ENCODE data around the gene UBLCP1. TPM values are rescaled to one million over a fixed set of nuclear protein-coding genes. Genes with fewer than 3 reads are reported as not detected.

Gene UBLCP1
- total RNA-seq, 1 donor from 2014 or later: 27.8 TPM

- H3K9me3 Mint-ChIP-seq: no peaks in the 10 kb centered on the region
- H3K27ac Mint-ChIP-seq: no peak within 1 kb of the TSS
- peaks cover 53% of the 10 kb centered on the region for H3K27me3 Mint-ChIP-seq (ENCODE audit: low read depth)
- H3K4me3 Mint-ChIP-seq: peak within 1 kb of the TSS; percentile 78
- no peak for TF ChIP-seq CTCF (IDR thresholded peaks at IDR 0.05; ENCODE audit: unreplicated experiment)
- H3K36me3 Mint-ChIP-seq: no peaks in the 10 kb centered on the region
- no peak for DNase-seq (ENCODE audit: low spot score in 2 of 2, unreplicated experiment in 2 of 2)
- peaks cover 4% of the 10 kb centered on the region for H3K4me1 Mint-ChIP-seq
Observed at GRCh38 chr5:159330131-159330800, 67.2 kb downstream of the UBLCP1 start, which contains the start of gene IL12B. TSS of gene IL12B (minus strand) at chr5:159330487. CDS start at chr5:159326782, 3,705 bp downstream.

GRCh38 chr5:159331093-159331973 lies 68.2 kb downstream of the UBLCP1 start:
- TF ChIP-seq CTCF (IDR thresholded peaks at IDR 0.05; ENCODE audit: unreplicated experiment): peak; percentile 76
- Mint-ChIP-seq H3K36me3 (no peaks in the 10 kb centered on the region), H3K27ac (no peak overlapping the region), H3K9me3 (no peaks in the 10 kb centered on the region), H3K4me1 (peaks cover 4% of the 10 kb centered on the region), H3K27me3 (ENCODE audit: low read depth) (peaks cover 46% of the 10 kb centered on the region), H3K4me3 (peak overlapping the region; percentile 78)
- DNase-seq (ENCODE audit: low spot score in 2 of 2, unreplicated experiment in 2 of 2): peak; percentile 58 to 87

- H3K36me3 Mint-ChIP-seq: no peaks in the 10 kb centered on the region
- DNase-seq (ENCODE audit: low spot score in 2 of 2, unreplicated experiment in 2 of 2): no peak
- H3K4me1 Mint-ChIP-seq: peaks cover 15% of the 10 kb centered on the region
- H3K4me3 Mint-ChIP-seq: peak overlapping the region; percentile 78
- peaks cover 32% of the 10 kb centered on the region for H3K27me3 Mint-ChIP-seq (ENCODE audit: low read depth)
- TF ChIP-seq CTCF (IDR thresholded peaks at IDR 0.05; ENCODE audit: unreplicated experiment): no peak
- H3K9me3 Mint-ChIP-seq: no peaks in the 10 kb centered on the region
- H3K27ac Mint-ChIP-seq: no peak overlapping the region
Observed at GRCh38 chr5:159332800-159333544, 69.9 kb downstream of the UBLCP1 start.

GRCh38 chr5:159333545-159333925 lies 70.4 kb downstream of the UBLCP1 start:
- Mint-ChIP-seq H3K27me3 (ENCODE audit: low read depth) (peaks cover 27% of the 10 kb centered on the region), H3K4me1 (peaks cover 15% of the 10 kb centered on the region), H3K4me3 (no peak overlapping the region), H3K27ac (no peak overlapping the region), H3K36me3 (no peaks in the 10 kb centered on the region), H3K9me3 (no peaks in the 10 kb centered on the region)
- no peak for TF ChIP-seq CTCF (IDR thresholded peaks at IDR 0.05; ENCODE audit: unreplicated experiment)
- DNase-seq (ENCODE audit: low spot score in 2 of 2, unreplicated experiment in 2 of 2): no peak

Other genes with a start within 250 kb of the UBLCP1 start
- 0.96 to 1.6 TPM (median 1.4 TPM) in 3 replicates for gene EBF1, start 163.4 kb upstream of the UBLCP1 start, total RNA-seq
- gene RNF145, start 53.7 kb upstream of the UBLCP1 start, total RNA-seq: 88.8 to 93.1 TPM (median 91.4 TPM) in 3 replicates
- not detected in 3 replicates for gene IL12B, start 67.2 kb downstream of the UBLCP1 start, total RNA-seq

All from mesothelial cell of epicardium (in vitro differentiated cells).